Measurements from ENCODE around the gene LRRC66.

LRRC66 gene

DNA sequence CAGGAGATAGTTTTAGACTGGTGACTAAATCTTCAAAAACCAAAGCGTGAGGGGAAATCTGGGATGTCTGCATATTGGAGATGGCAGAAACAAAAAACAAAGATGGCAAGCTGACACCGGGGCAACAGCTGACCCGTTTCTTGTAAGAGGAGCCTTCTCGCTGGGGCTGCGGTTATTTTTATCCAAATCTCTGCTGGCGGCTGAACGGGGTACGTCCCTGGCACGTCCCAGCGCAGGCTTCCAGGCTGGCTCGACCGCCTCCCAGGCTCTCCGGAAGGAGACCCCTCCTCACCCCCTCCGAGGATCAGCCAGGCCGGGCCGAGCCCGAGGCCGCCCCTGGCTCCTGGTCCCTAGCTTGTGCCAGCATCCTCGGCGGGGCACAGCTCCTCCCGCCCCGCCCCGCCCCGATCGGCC lies 17.5 kb upstream of the LRRC66 start:
- peak; percentile 48 for DNase-seq (ENCODE audit: low spot score)
- no peak for TF ChIP-seq CTCF (IDR thresholded peaks at IDR 0.05; ENCODE audit: extremely low read depth, insufficient read depth, missing control alignments)
- in situ Hi-C loops (cut with MboI; ENCODE audit: low pct_unique_long_range_greater_than_20kb, low sequenced_read_pairs, unreplicated experiment): no loop called here

DNA sequence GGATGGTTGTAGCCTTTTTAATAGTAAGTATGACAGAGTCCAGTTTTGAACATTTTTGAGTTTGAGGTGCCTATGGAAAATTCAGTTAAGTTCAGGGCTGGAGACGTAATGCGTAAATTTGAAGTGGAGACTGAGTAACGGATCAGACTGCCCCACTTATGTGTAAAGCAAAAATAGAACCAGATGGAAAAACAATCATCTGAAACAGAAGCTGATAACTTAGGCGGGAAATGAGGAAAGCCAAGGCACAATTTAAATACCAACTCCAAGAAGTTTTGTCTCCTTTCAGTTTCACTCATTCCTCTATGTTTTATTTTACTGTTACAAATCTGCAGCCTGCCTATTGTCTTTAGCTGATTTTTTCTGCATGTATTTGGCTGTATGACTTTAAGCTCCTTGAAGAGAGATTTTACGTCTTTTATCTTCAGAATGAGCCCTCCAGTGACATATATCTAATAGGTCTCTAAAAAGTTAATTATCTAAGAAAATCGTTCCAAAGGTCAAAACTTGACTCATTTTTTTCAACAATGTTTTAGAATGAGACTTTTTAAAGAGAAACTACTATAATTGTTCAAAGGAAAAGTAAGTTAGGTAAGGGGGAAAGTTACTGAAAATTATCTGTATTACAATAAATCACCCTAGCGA lies 16.8 kb upstream of the LRRC66 start:
- TF ChIP-seq CTCF (IDR thresholded peaks at IDR 0.05; ENCODE audit: extremely low read depth, insufficient read depth, missing control alignments): no peak
- in situ Hi-C loops (cut with MboI; ENCODE audit: low pct_unique_long_range_greater_than_20kb, low sequenced_read_pairs, unreplicated experiment): no loop called here
- DNase-seq (ENCODE audit: low spot score): no peak

- no peak for DNase-seq (ENCODE audit: low spot score)
- in situ Hi-C loops (cut with MboI; ENCODE audit: low pct_unique_long_range_greater_than_20kb, low sequenced_read_pairs, unreplicated experiment): no loop called here
- TF ChIP-seq CTCF (IDR thresholded peaks at IDR 0.05; ENCODE audit: extremely low read depth, insufficient read depth, missing control alignments): no peak
These were observed 15.0 kb upstream of the LRRC66 start for GRCh38 chr4:52035190-52035589.

GRCh38 chr4:52032005-52032404 lies 11.8 kb upstream of the LRRC66 start:
- no peak for DNase-seq (ENCODE audit: low spot score)
- in situ Hi-C loops (cut with MboI; ENCODE audit: low pct_unique_long_range_greater_than_20kb, low sequenced_read_pairs, unreplicated experiment): no loop called here

DNA sequence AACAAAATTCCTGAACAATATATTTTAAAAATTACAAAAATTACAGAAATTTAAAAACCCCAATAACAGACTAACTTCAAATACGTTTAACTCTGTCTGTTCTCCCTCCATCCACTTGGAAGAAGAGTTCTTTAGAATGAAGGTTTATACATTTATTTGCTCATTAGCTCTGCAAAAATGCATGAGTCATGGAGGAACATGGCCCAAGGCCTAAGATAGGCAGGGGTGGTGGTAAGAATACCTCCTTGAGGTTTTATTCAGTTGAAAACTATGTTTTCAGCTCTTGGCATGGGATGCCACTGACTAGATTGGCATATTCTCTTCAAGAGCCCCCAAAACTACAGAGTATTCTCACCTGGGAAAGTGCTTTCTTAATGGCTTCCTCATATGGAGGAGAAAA lies 8.8 kb upstream of the LRRC66 start:
- in situ Hi-C loops (cut with MboI; ENCODE audit: low pct_unique_long_range_greater_than_20kb, low sequenced_read_pairs, unreplicated experiment): loop anchor here (10.0 kb wide), 1 partner anchor 134 kb away; no protein-coding TSS in a partner anchor
- no peak for DNase-seq (ENCODE audit: low spot score)
- TF ChIP-seq CTCF (IDR thresholded peaks at IDR 0.05; ENCODE audit: extremely low read depth, insufficient read depth, missing control alignments): no peak

More at GRCh38 chr4:52032005-52032404, 11.8 kb upstream of the LRRC66 start:
- TF ChIP-seq CTCF (IDR thresholded peaks at IDR 0.05; ENCODE audit: extremely low read depth, insufficient read depth, missing control alignments): no peak

GRCh38 chr4:52017814-52018213 lies 2.3 kb downstream of the LRRC66 start:
- in situ Hi-C loops (cut with MboI; ENCODE audit: low pct_unique_long_range_greater_than_20kb, low sequenced_read_pairs, unreplicated experiment): no loop called here
- no peak for TF ChIP-seq CTCF (IDR thresholded peaks at IDR 0.05; ENCODE audit: extremely low read depth, insufficient read depth, missing control alignments)
- DNase-seq (ENCODE audit: low spot score): no peak
